MM.1S (cell line): ENCODE results near the gene PALD1.

ENCODE experiments used
- DNase-seq: peaks from one replicate; pipeline ENCODE4 v3.0.0-alpha.2; 2015
- H2AFZ ChIP-seq: fragments of 300-600 bp; sonication (generic); 2 replicates; pipeline ENCODE4 v1.6.0; 2016; ENCODE audit warnings: antibody characterized with exemption, low read length
- H3F3A ChIP-seq: fragments of 300-600 bp; sonication (generic); 2 replicates; pipeline ENCODE4 v1.6.1; 2016; ENCODE audit warnings: mild to moderate bottlenecking, antibody characterized with exemption, low read length, moderate library complexity, mixed read lengths; ENCODE audit not compliant: insufficient read depth
- H3K27ac ChIP-seq: fragments of 300-600 bp; sonication (generic); 2 replicates; pipeline ENCODE4 v1.5.1; 2016; ENCODE audit warnings: mild to moderate bottlenecking, low read length
- H3K27me3 ChIP-seq: fragments of 300-600 bp; sonication (generic); replicated peaks from 2 replicates; pipeline ENCODE4 v1.6.0; 2016; ENCODE audit warnings: low read length; ENCODE audit not compliant: insufficient read depth
- H3K36me3 ChIP-seq: fragments of 300-600 bp; sonication (generic); replicated peaks from 2 replicates; pipeline ENCODE4 v1.6.1; 2016; ENCODE audit warnings: mild to moderate bottlenecking, low read length, mixed read lengths; ENCODE audit not compliant: insufficient read depth
- H3K4me1 ChIP-seq: fragments of 300-600 bp; sonication (generic); 2 replicates; pipeline ENCODE4 v1.6.1; 2016; ENCODE audit warnings: low read length, mixed read lengths
- H3K4me2 ChIP-seq: fragments of 300-600 bp; sonication (generic); 2 replicates; pipeline ENCODE4 v1.6.0; 2016; ENCODE audit warnings: low read depth, low read length
- H3K4me3 ChIP-seq: fragments of 300-600 bp; sonication (generic); 2 replicates; pipeline ENCODE4 v1.5.1; 2016; ENCODE audit warnings: low read length, mixed read lengths
- H3K79me2 ChIP-seq: fragments of 300-600 bp; sonication (generic); 2 replicates; pipeline ENCODE4 v1.6.1; 2016; ENCODE audit warnings: mixed run types, low read length, mixed read lengths
- H3K9ac ChIP-seq: fragments of 300-600 bp; sonication (generic); 2 replicates; pipeline ENCODE4 v1.6.1; 2016; ENCODE audit warnings: low read length, mixed read lengths
- H3K9me2 ChIP-seq: fragments of 300-600 bp; sonication (generic); replicated peaks from 2 replicates; pipeline ENCODE4 v1.6.1; 2016; ENCODE audit warnings: mild to moderate bottlenecking, low read length, mixed read lengths; ENCODE audit not compliant: insufficient read depth
- H3K9me3 ChIP-seq: fragments of 300-600 bp; sonication (generic); replicated peaks from 2 replicates; pipeline ENCODE4 v1.6.1; 2016; ENCODE audit warnings: mild to moderate bottlenecking, low read length, mixed read lengths; ENCODE audit not compliant: insufficient read depth
- H4K20me1 ChIP-seq: fragments of 300-600 bp; sonication (generic); 2 replicates; pipeline ENCODE4 v1.6.1; 2016; ENCODE audit warnings: mild to moderate bottlenecking, low read length, moderate library complexity, mixed read lengths; ENCODE audit not compliant: insufficient read depth
- CTCF ChIP-seq: fragments of 300-600 bp; sonication (generic); IDR thresholded peaks from 2 replicates; pipeline ENCODE4 v1.5.1; 2016; ENCODE audit warnings: antibody characterized with exemption, low read length, mixed read lengths
- EZH2 ChIP-seq: fragments of 300-600 bp; sonication (generic); optimal IDR thresholded peaks from 2 replicates; pipeline ENCODE3; 2017; ENCODE audit warnings: low read depth, mild to moderate bottlenecking, antibody characterized with exemption, low read length, mixed read lengths
- EZH2phosphoT487 ChIP-seq: fragments of 300-600 bp; sonication (generic); IDR thresholded peaks from 2 replicates; pipeline ENCODE4 v1.6.1; 2018; ENCODE audit warnings: antibody characterized with exemption, low read length

The PALD1 gene

GRCh38 chr10:70456164-70456563 lies 22.4 kb upstream of the PALD1 start:
- Histone ChIP-seq H3K9me3 (no peaks in the 10 kb centered on the region), H2AFZ (no peak overlapping the region), H3K9ac (no peak overlapping the region), H3K79me2 (no peaks in the 10 kb centered on the region), H3K36me3 (no peaks in the 10 kb centered on the region), H3K4me1 (peaks cover under 1% of the 10 kb centered on the region; the same call in 1 of the 2 replicates), H3K4me2 (no peak overlapping the region), H3K27me3 (no peaks in the 10 kb centered on the region), H3F3A (no peaks in the 10 kb centered on the region), H3K27ac (no peak overlapping the region), H3K4me3 (no peak overlapping the region), H4K20me1 (no peaks in the 10 kb centered on the region), H3K9me2 (no peaks in the 10 kb centered on the region)
- no peak for DNase-seq
- no peak for TF ChIP-seq CTCF

DNA sequence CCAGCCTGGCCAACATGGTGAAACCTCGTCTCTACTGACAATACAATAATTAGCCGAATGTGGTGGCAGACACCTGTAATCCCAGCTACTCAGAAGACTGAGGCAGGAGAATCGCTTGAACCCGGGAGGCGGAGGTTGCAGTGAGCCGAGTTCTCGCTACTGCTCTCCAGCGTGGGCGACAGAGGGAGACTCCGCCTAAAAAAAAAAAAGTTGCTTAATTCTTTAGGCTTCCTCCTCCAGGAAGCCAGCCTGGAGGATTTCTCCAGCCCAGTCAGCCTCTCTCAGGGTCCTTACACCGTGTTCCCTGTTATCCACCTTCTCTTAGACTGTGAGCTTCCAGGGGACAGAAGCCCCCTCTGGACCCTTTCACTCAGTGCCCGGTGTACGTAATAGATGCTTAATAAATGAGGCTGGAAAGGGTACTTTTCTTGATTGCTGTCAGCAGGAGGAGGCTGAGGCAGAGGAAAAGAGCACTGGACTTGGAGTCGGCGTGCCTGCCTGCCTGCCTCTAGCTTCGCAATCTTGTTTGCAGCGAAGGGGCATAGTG lies 20.7 kb upstream of the PALD1 start:
- H2AFZ ChIP-seq: no peak overlapping the region
- peaks cover 3% of the 10 kb centered on the region; the same call in 1 of the 2 replicates for H3K4me1 ChIP-seq
- no peaks in the 10 kb centered on the region for H3K27me3 ChIP-seq

DNA sequence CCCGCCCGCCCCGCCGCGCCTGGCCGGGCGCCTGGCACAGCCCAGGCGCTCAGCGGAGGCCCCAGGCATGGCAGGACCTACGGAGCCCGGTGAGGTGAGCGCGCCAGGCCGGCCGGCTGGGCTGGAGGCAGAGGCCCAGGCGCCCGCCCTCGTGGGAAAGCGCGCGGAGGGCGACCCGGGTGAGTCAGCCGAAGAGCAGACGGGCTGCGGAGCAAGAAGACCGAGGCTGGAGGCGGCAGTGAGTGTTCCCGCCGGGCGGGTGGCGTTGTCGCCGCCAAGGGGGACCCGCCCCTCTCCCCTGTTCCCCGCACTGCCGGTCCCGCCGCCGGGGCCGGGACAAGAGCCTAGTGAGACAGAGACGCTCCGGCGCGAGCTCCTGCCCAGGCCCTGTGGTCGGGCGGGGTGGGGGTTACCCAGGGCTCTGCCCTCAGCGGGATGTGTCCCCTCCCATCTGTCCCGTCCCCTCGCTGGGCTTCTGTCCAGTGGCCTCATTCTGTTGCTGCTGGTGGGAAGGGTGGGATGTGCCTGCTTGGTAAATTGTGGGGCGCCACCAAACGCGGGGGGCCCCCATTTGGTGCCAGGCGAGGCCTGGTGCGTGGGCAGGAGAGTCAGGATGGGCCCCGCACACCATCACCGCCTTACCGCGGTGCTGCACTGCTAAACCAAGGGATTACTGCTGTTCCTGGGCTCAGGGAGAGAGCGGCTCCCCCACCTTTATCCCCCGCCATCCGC lies 20.1 kb upstream of the PALD1 start:
- H3K4me2 ChIP-seq: no peak overlapping the region
- H3K4me3 ChIP-seq: no peak overlapping the region
- H3K79me2 ChIP-seq: no peaks in the 10 kb centered on the region
- peaks cover 3% of the 10 kb centered on the region; the same call in 1 of the 2 replicates for H3K4me1 ChIP-seq
- no peak overlapping the region for H3K27ac ChIP-seq
- no peak overlapping the region for H2AFZ ChIP-seq
- DNase-seq: no peak
- no peaks in the 10 kb centered on the region for H4K20me1 ChIP-seq
- H3K9me3 ChIP-seq: no peaks in the 10 kb centered on the region
- no peaks in the 10 kb centered on the region for H3K27me3 ChIP-seq
- H3K9ac ChIP-seq: no peak overlapping the region
- no peaks in the 10 kb centered on the region for H3K9me2 ChIP-seq
- no peaks in the 10 kb centered on the region for H3F3A ChIP-seq
- no peak for TF ChIP-seq EZH2
- TF ChIP-seq EZH2phosphoT487: no peak
- no peak for TF ChIP-seq CTCF
- H3K36me3 ChIP-seq: no peaks in the 10 kb centered on the region

More for the DNA sequence above, 20.7 kb upstream of the PALD1 start:
- Histone ChIP-seq H3K4me2 (no peak overlapping the region), H3K27ac (no peak overlapping the region), H3K79me2 (no peaks in the 10 kb centered on the region), H3K4me3 (no peak overlapping the region), H3K9me3 (no peaks in the 10 kb centered on the region), H3K36me3 (no peaks in the 10 kb centered on the region), H3F3A (no peaks in the 10 kb centered on the region), H3K9ac (no peak overlapping the region), H4K20me1 (no peaks in the 10 kb centered on the region), H3K9me2 (no peaks in the 10 kb centered on the region)
- no peak for TF ChIP-seq EZH2phosphoT487
- TF ChIP-seq EZH2: no peak
- no peak for TF ChIP-seq CTCF
- no peak for DNase-seq
